Fibroblast of villous mesenchyme (primary cell): ENCODE measurements around the gene FKRP. TPM values are rescaled to one million over a fixed set of nuclear protein-coding genes. Genes with fewer than 3 reads are reported as not detected.
A peak's percentile ranks its signal among the peaks of the same experiment; 100 is the strongest.

Experiments
- DNase-seq: peaks from one replicate; pipeline ENCODE4 v3.0.0-alpha.2; 2010; ENCODE audit warnings: low read depth
- H3K4me3 ChIP-seq: 2 replicates; pipeline ENCODE4 v1.5.1; 2011; ENCODE audit warnings: low read depth, mild to moderate bottlenecking, low read length
- total RNA-seq: library from RNA; depleted of rRNA; stranded (reverse); fragments of >200 nt; gene quantifications from 2 replicates; pipeline ENCODE4 v1.2.3, GENCODE V29; 2012
- TF ChIP-seq, protein P1 (sequence below): IDR thresholded peaks from 2 replicates; pipeline ENCODE4 v1.5.1; 2012; ENCODE audit warnings: low read depth, mild to moderate bottlenecking, low read length; ENCODE audit not compliant: insufficient read depth

FKRP gene
- total RNA-seq, 1 donor = 18.1 TPM

DNA sequence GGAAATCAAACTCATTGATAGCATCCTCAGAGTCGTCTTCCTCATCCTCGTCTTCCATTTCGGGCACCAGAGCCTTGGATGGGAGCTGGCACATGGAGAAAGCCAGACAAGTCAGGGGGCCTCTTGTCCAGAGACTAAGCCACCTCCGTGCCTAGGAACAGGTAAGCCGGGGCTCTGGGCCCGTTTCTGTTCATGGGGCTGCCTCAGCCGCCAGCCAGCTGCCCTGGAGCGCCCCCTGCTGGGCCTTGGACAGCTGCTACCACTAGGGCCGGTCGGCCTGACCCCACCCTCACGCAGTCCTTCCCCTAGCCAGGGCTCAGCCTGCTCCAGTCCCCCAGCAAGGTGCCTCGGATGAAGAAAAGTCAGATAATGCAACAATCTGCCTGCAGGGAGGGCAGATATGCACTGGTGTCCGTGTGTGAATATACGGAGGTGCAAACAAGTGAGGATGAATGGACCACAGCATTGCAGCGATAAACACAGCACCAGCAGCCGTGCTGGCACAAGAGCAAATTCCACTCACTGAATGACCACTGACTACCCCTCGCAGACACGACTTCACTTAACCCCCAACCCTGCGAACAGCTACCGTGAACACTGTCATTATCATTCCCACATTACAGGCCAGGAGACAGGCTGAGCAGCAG, 17.0 kb upstream of the FKRP start:
- peak; percentile 56 for DNase-seq
- TF ChIP-seq, protein P1, sequence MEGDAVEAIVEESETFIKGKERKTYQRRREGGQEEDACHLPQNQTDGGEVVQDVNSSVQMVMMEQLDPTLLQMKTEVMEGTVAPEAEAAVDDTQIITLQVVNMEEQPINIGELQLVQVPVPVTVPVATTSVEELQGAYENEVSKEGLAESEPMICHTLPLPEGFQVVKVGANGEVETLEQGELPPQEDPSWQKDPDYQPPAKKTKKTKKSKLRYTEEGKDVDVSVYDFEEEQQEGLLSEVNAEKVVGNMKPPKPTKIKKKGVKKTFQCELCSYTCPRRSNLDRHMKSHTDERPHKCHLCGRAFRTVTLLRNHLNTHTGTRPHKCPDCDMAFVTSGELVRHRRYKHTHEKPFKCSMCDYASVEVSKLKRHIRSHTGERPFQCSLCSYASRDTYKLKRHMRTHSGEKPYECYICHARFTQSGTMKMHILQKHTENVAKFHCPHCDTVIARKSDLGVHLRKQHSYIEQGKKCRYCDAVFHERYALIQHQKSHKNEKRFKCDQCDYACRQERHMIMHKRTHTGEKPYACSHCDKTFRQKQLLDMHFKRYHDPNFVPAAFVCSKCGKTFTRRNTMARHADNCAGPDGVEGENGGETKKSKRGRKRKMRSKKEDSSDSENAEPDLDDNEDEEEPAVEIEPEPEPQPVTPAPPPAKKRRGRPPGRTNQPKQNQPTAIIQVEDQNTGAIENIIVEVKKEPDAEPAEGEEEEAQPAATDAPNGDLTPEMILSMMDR = peak; percentile 91

GRCh38 chr19:46729696-46730095, 16.2 kb upstream of the FKRP start:
- TF ChIP-seq, protein P1 = no peak
- DNase-seq = no peak

More for the DNA sequence above, 17.0 kb upstream of the FKRP start:
- H3K4me3 ChIP-seq = no peak overlapping the region

DNA sequence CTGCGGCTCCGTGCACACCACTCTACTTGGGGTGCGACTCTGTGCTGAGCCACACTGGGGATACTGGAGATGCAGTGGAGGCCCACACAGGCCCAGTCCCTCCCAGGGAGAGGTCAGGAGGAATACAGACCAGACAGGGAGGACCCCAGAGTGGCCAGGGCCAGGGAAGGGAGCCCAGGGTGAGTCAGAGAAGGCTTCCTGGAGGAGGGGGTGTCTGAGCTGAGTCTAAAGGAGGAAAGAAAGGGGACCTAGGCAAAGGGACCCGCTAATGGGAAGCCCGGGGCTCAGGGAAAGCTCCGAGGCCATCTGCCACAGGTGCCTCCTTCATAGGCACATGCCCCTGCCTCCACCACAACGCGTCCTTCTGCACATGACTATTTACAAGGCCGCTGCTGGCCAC, 15.7 kb upstream of the FKRP start:
- H3K4me3 ChIP-seq = no peak overlapping the region
- TF ChIP-seq, protein P1 = no peak
- no peak for DNase-seq

More at GRCh38 chr19:46729696-46730095, 16.2 kb upstream of the FKRP start:
- H3K4me3 ChIP-seq = no peak overlapping the region

DNA sequence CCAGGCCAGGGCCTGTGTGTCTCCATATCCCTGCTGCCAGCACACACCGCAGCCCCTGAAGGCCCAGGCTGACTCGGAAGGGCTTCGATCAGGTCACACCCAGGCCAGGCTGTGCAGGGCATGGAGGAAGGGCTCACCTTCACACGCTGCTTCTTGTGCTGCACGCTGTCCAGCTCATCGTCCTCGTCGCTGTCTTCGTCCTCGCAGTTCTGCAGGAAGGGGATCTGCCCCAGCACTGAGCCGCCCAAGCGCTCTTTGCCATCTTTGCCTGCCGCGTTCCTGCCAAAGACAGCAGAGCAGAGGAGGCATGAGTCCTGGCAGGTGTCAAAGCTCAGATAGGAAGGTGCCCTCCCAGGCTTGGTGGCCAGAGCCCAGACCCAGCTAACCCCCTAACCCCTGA, 15.3 kb upstream of the FKRP start:
- DNase-seq = no peak
- H3K4me3 ChIP-seq = no peak overlapping the region
- TF ChIP-seq, protein P1 = no peak

DNA sequence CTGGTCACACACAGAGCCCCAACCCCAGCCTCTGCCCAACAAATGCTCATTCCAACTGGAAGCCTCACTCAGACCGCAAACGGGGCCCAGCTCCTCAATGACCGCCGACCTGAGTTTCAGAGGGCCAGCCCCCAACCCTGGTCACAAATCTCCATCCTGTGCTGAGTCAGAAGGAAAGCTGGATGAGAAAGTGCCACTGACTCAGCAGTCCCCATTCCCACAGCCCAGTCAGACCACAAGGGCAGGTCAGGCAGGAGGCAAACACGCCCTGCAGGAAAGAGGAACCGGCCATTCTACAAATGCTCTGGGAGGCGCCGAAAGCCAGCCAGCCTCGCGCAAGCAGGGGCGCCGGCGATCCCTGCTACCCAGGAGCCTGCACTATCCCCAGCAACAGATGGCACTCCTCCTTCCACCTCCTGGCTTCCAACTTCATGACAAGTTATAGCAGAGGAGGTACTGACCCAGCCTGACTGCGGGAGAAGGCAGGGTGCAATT, 14.8 kb upstream of the FKRP start:
- TF ChIP-seq, protein P1 = no peak
- DNase-seq = peak; percentile 78
- no peak overlapping the region for H3K4me3 ChIP-seq

DNA sequence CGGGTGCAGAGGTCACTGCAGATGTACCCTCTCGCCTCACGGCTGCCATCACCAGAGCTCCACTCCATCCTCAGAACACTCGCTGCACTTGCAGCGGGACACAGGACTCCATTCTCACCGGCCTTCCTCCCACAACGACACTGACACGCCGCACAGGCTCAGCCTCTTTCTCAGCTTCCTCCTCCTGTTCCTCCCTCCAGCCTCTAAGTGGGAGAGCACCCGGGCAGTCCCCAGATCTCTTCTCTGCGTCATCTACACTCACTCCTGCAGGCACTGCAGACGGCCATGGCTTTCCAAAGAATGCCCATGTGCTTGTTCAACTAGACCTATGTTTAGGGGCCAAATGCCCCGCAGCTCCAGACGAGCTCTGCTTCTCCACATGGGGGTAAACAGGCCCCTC, 14.3 kb upstream of the FKRP start:
- no peak overlapping the region for H3K4me3 ChIP-seq
- TF ChIP-seq, protein P1 = no peak
- DNase-seq = no peak
